Astrocyte (in vitro differentiated cells and primary cell): Measurements from ENCODE around the gene ZNF174. TPM values are rescaled to one million over a fixed set of nuclear protein-coding genes. Genes with fewer than 3 reads are reported as not detected.

ENCODE experiments used
- DNase-seq: peaks from one replicate; pipeline ENCODE4 v3.0.0-alpha.2; 2010; ENCODE audit warnings: low read depth
- FAIRE-seq: peaks from 2 replicates; lab custom pipeline; 2011; peaks lifted over from hg19 to GRCh38; lab: Jason Lieb, UNC
- H2AFZ ChIP-seq: 2 replicates; pipeline ENCODE4 v1.6.0; 2012; ENCODE audit warnings: low read depth, low read length, inconsistent platforms
- H3K27ac ChIP-seq: 2 replicates; pipeline ENCODE4 v1.5.1; 2011; ENCODE audit warnings: low read depth, low read length, inconsistent platforms
- H3K27me3 ChIP-seq: 2 replicates; pipeline ENCODE4 v1.6.0; 2011; ENCODE audit warnings: low read length, inconsistent platforms; ENCODE audit not compliant: insufficient read depth
- H3K36me3 ChIP-seq: 2 replicates; pipeline ENCODE4 v1.5.1; 2011; ENCODE audit warnings: low read length, inconsistent platforms; ENCODE audit not compliant: insufficient read depth
- H3K4me1 ChIP-seq: 2 replicates; pipeline ENCODE4 v1.5.1; 2011; ENCODE audit warnings: low read length, inconsistent platforms; ENCODE audit not compliant: insufficient read depth
- H3K4me2 ChIP-seq: 2 replicates; pipeline ENCODE4 v1.6.0; 2012; ENCODE audit warnings: low read length, inconsistent platforms
- H3K4me3 ChIP-seq: 2 replicates; pipeline ENCODE4 v1.5.1; 2011; ENCODE audit warnings: low read depth, mild to moderate bottlenecking, low read length, inconsistent platforms; ENCODE audit not compliant: insufficient read depth
- H3K79me2 ChIP-seq: 2 replicates; pipeline ENCODE4 v1.6.0; 2012; ENCODE audit warnings: mild to moderate bottlenecking, low read length, inconsistent platforms; ENCODE audit not compliant: insufficient read depth
- H3K9ac ChIP-seq: 2 replicates; pipeline ENCODE4 v1.6.0; 2012; ENCODE audit warnings: mild to moderate bottlenecking, low read length, inconsistent platforms
- H3K9me3 ChIP-seq: 2 replicates; pipeline ENCODE4 v1.5.1; 2012; ENCODE audit warnings: low read depth, mild to moderate bottlenecking, low read length, inconsistent platforms; ENCODE audit not compliant: insufficient read depth
- H4K20me1 ChIP-seq: 2 replicates; pipeline ENCODE4 v1.6.0; 2012; ENCODE audit warnings: low read length, inconsistent platforms; ENCODE audit not compliant: insufficient read depth
- H3K27ac Mint-ChIP-seq: one replicate; pipeline ENCODE4 v1.8.0; 2021; ENCODE audit warnings: mild to moderate bottlenecking, mixed read lengths; ENCODE audit not compliant: unreplicated experiment
- H3K27me3 Mint-ChIP-seq: one replicate; pipeline ENCODE4 v1.8.0; 2021; ENCODE audit warnings: low read depth, mixed read lengths; ENCODE audit not compliant: unreplicated experiment
- H3K36me3 Mint-ChIP-seq: one replicate; pipeline ENCODE4 v1.8.0; 2021; ENCODE audit warnings: low read depth, mixed read lengths; ENCODE audit not compliant: unreplicated experiment
- H3K4me1 Mint-ChIP-seq: one replicate; pipeline ENCODE4 v1.8.0; 2021; ENCODE audit warnings: low read depth, mixed read lengths; ENCODE audit not compliant: unreplicated experiment
- H3K4me3 Mint-ChIP-seq: one replicate; pipeline ENCODE4 v1.8.0; 2021; ENCODE audit warnings: mild to moderate bottlenecking, moderate library complexity, mixed read lengths; ENCODE audit not compliant: unreplicated experiment
- H3K9me3 Mint-ChIP-seq: one replicate; pipeline ENCODE4 v1.8.0; 2021; ENCODE audit warnings: mild to moderate bottlenecking, mixed read lengths; ENCODE audit not compliant: unreplicated experiment
- CTCF ChIP-seq: IDR thresholded peaks from 2 replicates; pipeline ENCODE4 v1.5.1; 2011; ENCODE audit warnings: low read depth, mild to moderate bottlenecking, inconsistent platforms, low read length, moderate library complexity; ENCODE audit not compliant: insufficient read depth
- EZH2 ChIP-seq: IDR thresholded peaks from 2 replicates; pipeline ENCODE4 v1.6.1; 2012; ENCODE audit warnings: mild to moderate bottlenecking, low read length, inconsistent platforms; ENCODE audit not compliant: insufficient read depth
- total RNA-seq: library from RNA; stranded (reverse); gene quantifications from 2 replicates; pipeline ENCODE4 v1.2.1, GENCODE V29; 2021

ZNF174 gene
- total RNA-seq, 1 donor from 2014 or later, result 9.7 TPM

GRCh38 chr16:3375680-3376079, 25.3 kb upstream of the ZNF174 start:
- H2AFZ ChIP-seq, result no peak overlapping the region
- no peak for TF ChIP-seq EZH2
- no peak for TF ChIP-seq CTCF

GRCh38 chr16:3377917-3378316, 23.1 kb upstream of the ZNF174 start:
- no peak overlapping the region for H3K4me3 ChIP-seq
- peaks cover 53% of the 10 kb centered on the region for H3K36me3 Mint-ChIP-seq
- no peak overlapping the region for H3K27ac Mint-ChIP-seq
- peaks cover 75% of the 10 kb centered on the region for H3K9me3 Mint-ChIP-seq
- H3K9me3 ChIP-seq, result peaks cover 35% of the 10 kb centered on the region
- DNase-seq (no peak), FAIRE-seq (no peak)
- no peaks in the 10 kb centered on the region for H4K20me1 ChIP-seq
- no peak overlapping the region for H3K9ac ChIP-seq
- H3K36me3 ChIP-seq, result peaks cover 14% of the 10 kb centered on the region
- H3K4me1 ChIP-seq, result no peaks in the 10 kb centered on the region
- H3K4me2 ChIP-seq, result no peak overlapping the region
- peaks cover 2% of the 10 kb centered on the region for H3K79me2 ChIP-seq
- H3K27me3 ChIP-seq, result no peaks in the 10 kb centered on the region
- no peak overlapping the region for H3K4me3 Mint-ChIP-seq
- no peak overlapping the region for H3K27ac ChIP-seq
- no peaks in the 10 kb centered on the region for H3K4me1 Mint-ChIP-seq
- H2AFZ ChIP-seq, result no peak overlapping the region
- TF ChIP-seq EZH2, result no peak
- no peak for TF ChIP-seq CTCF
- H3K27me3 Mint-ChIP-seq, result peaks cover 42% of the 10 kb centered on the region

More at GRCh38 chr16:3375680-3376079, 25.3 kb upstream of the ZNF174 start:
- DNase-seq (no peak), FAIRE-seq (no peak)
- Histone ChIP-seq H3K27ac (no peak overlapping the region), H3K4me2 (no peak overlapping the region), H3K4me1 (no peaks in the 10 kb centered on the region), H3K79me2 (peaks cover 2% of the 10 kb centered on the region), H4K20me1 (no peaks in the 10 kb centered on the region), H3K4me3 (no peak overlapping the region), H3K9ac (no peak overlapping the region), H3K36me3 (peaks cover 4% of the 10 kb centered on the region), H3K27me3 (no peaks in the 10 kb centered on the region), H3K9me3 (peaks cover 16% of the 10 kb centered on the region)
- Mint-ChIP-seq H3K36me3 (peaks cover 32% of the 10 kb centered on the region), H3K4me1 (no peaks in the 10 kb centered on the region), H3K27me3 (peaks cover 44% of the 10 kb centered on the region), H3K9me3 (peaks cover 53% of the 10 kb centered on the region), H3K4me3 (no peak overlapping the region), H3K27ac (no peak overlapping the region)

- Histone ChIP-seq H3K4me1 (no peaks in the 10 kb centered on the region), H3K4me2 (no peak overlapping the region), H3K27me3 (no peaks in the 10 kb centered on the region), H3K9me3 (peaks cover 50% of the 10 kb centered on the region), H3K79me2 (peaks cover 17% of the 10 kb centered on the region), H3K36me3 (peaks cover 33% of the 10 kb centered on the region), H3K4me3 (peak overlapping the region; percentile 17), H3K9ac (no peak overlapping the region), H2AFZ (no peak overlapping the region), H3K27ac (no peak overlapping the region), H4K20me1 (no peaks in the 10 kb centered on the region)
- Mint-ChIP-seq H3K36me3 (peaks cover 81% of the 10 kb centered on the region), H3K9me3 (peaks cover 78% of the 10 kb centered on the region), H3K4me3 (no peak overlapping the region), H3K27ac (no peak overlapping the region), H3K27me3 (peaks cover 6% of the 10 kb centered on the region), H3K4me1 (no peaks in the 10 kb centered on the region)
- TF ChIP-seq EZH2 (no peak), CTCF (no peak)
- no peak for DNase-seq
- FAIRE-seq, result no peak
Measured at GRCh38 chr16:3383045-3383448, 18.0 kb upstream of the ZNF174 start.
